ENCODE measurements around the gene ZNF133.

- TF ChIP-seq CTCF (IDR thresholded peaks at IDR 0.05; ENCODE audit: low read length) (no peak), EZH2 (IDR thresholded peaks at IDR 0.05; ENCODE audit: borderline replicate concordance, low read length) (no peak)
Measured at GRCh38 chr20:18256440-18257090, 31.8 kb upstream of the ZNF133 start.

All from OCI-LY1 (cell line).